ENCODE measurements around the gene E2F7. TPM values are rescaled to one million over a fixed set of nuclear protein-coding genes. Genes with fewer than 3 reads are reported as not detected.

The E2F7 gene
- total and polyA plus RNA-seq, 2 experiments from 2014 or later, result 31.8 to 40.3 TPM

DNA sequence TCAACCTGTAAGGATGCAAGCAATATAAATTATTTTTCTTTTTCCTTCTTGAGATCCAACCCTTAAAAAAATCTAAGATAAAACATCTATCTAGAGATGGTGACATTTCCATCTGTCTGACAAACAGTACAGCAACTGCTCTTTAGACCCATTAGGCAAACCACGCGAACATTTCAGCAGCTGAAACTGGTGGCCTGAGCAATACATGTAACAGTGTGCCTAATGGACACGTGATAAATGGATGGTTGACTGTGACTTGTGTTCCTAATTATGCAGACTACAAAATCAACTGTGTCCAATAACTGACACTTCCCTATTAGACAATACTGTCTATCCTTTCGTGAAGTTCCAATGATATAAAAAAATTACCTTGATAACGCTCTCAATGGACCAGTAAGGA lies 18.9 kb downstream of the E2F7 start:
- Mint-ChIP-seq H3K4me1 (no peaks in the 10 kb centered on the region), H3K36me3 (ENCODE audit: low read depth) (peaks cover 65% of the 10 kb centered on the region), H3K27me3 (ENCODE audit: insufficient read depth, low read depth, poor library complexity) (no peaks in the 10 kb centered on the region), H3K4me3 (no peak overlapping the region), H3K9me3 (no peaks in the 10 kb centered on the region; the same call in 2 of the 3 replicates), H3K27ac (no peak overlapping the region)
- Histone ChIP-seq H3K79me2 (replicated peaks; ENCODE audit: insufficient read depth) (no peaks in the 10 kb centered on the region), H3K4me2 (no peak overlapping the region), H2AFZ (no peak overlapping the region), H3K36me3 (ENCODE audit: insufficient read depth) (peaks cover 67% of the 10 kb centered on the region), H3K4me1 (ENCODE audit: insufficient read depth) (no peaks in the 10 kb centered on the region), H3F3A (replicated peaks; ENCODE audit: low read depth) (no peaks in the 10 kb centered on the region), H3K27me3 (ENCODE audit: insufficient read depth) (no peaks in the 10 kb centered on the region), H4K20me1 (replicated peaks; ENCODE audit: insufficient read depth) (0 out of 2 replicates have a peak, but pooled peaks cover 5% of the 10 kb centered on the region), H3K9me2 (ENCODE audit: insufficient read depth) (no peaks in the 10 kb centered on the region), H3K4me3 (no peak overlapping the region), H3K27ac (ENCODE audit: low read depth) (no peak overlapping the region)
- no peak for DNase-seq (ENCODE audit: low spot score)
- no peak for TF ChIP-seq EZH2 (IDR thresholded peaks at IDR 0.05; ENCODE audit: low read depth, unreplicated experiment)
- TF ChIP-seq EZH2phosphoT487 (IDR thresholded peaks at IDR 0.05; ENCODE audit: unreplicated experiment), result no peak
- TF ChIP-seq ZNF114 (CRISPR knock-in tag; IDR thresholded peaks at IDR 0.05), result no peak
- no peak for TF ChIP-seq STAT1 (IDR thresholded peaks at IDR 0.05; ENCODE audit: unreplicated experiment)
- TF ChIP-seq, protein P1, sequence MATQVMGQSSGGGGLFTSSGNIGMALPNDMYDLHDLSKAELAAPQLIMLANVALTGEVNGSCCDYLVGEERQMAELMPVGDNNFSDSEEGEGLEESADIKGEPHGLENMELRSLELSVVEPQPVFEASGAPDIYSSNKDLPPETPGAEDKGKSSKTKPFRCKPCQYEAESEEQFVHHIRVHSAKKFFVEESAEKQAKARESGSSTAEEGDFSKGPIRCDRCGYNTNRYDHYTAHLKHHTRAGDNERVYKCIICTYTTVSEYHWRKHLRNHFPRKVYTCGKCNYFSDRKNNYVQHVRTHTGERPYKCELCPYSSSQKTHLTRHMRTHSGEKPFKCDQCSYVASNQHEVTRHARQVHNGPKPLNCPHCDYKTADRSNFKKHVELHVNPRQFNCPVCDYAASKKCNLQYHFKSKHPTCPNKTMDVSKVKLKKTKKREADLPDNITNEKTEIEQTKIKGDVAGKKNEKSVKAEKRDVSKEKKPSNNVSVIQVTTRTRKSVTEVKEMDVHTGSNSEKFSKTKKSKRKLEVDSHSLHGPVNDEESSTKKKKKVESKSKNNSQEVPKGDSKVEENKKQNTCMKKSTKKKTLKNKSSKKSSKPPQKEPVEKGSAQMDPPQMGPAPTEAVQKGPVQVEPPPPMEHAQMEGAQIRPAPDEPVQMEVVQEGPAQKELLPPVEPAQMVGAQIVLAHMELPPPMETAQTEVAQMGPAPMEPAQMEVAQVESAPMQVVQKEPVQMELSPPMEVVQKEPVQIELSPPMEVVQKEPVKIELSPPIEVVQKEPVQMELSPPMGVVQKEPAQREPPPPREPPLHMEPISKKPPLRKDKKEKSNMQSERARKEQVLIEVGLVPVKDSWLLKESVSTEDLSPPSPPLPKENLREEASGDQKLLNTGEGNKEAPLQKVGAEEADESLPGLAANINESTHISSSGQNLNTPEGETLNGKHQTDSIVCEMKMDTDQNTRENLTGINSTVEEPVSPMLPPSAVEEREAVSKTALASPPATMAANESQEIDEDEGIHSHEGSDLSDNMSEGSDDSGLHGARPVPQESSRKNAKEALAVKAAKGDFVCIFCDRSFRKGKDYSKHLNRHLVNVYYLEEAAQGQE (IDR thresholded peaks at IDR 0.05; ENCODE audit: unreplicated experiment), result no peak
- TF ChIP-seq, protein P2, sequence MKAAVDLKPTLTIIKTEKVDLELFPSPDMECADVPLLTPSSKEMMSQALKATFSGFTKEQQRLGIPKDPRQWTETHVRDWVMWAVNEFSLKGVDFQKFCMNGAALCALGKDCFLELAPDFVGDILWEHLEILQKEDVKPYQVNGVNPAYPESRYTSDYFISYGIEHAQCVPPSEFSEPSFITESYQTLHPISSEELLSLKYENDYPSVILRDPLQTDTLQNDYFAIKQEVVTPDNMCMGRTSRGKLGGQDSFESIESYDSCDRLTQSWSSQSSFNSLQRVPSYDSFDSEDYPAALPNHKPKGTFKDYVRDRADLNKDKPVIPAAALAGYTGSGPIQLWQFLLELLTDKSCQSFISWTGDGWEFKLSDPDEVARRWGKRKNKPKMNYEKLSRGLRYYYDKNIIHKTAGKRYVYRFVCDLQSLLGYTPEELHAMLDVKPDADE (IDR thresholded peaks at IDR 0.05), result no peak
- TF ChIP-seq ZNF331 (CRISPR knock-in tag; IDR thresholded peaks at IDR 0.05; ENCODE audit: low read depth), result no peak
- no peak for TF ChIP-seq NANOG (IDR thresholded peaks at IDR 0.05; ENCODE audit: borderline replicate concordance)
- TF ChIP-seq CREB1 (CRISPR knock-in tag; IDR thresholded peaks at IDR 0.05; ENCODE audit: low read depth), result no peak
- TF ChIP-seq, protein P3, sequence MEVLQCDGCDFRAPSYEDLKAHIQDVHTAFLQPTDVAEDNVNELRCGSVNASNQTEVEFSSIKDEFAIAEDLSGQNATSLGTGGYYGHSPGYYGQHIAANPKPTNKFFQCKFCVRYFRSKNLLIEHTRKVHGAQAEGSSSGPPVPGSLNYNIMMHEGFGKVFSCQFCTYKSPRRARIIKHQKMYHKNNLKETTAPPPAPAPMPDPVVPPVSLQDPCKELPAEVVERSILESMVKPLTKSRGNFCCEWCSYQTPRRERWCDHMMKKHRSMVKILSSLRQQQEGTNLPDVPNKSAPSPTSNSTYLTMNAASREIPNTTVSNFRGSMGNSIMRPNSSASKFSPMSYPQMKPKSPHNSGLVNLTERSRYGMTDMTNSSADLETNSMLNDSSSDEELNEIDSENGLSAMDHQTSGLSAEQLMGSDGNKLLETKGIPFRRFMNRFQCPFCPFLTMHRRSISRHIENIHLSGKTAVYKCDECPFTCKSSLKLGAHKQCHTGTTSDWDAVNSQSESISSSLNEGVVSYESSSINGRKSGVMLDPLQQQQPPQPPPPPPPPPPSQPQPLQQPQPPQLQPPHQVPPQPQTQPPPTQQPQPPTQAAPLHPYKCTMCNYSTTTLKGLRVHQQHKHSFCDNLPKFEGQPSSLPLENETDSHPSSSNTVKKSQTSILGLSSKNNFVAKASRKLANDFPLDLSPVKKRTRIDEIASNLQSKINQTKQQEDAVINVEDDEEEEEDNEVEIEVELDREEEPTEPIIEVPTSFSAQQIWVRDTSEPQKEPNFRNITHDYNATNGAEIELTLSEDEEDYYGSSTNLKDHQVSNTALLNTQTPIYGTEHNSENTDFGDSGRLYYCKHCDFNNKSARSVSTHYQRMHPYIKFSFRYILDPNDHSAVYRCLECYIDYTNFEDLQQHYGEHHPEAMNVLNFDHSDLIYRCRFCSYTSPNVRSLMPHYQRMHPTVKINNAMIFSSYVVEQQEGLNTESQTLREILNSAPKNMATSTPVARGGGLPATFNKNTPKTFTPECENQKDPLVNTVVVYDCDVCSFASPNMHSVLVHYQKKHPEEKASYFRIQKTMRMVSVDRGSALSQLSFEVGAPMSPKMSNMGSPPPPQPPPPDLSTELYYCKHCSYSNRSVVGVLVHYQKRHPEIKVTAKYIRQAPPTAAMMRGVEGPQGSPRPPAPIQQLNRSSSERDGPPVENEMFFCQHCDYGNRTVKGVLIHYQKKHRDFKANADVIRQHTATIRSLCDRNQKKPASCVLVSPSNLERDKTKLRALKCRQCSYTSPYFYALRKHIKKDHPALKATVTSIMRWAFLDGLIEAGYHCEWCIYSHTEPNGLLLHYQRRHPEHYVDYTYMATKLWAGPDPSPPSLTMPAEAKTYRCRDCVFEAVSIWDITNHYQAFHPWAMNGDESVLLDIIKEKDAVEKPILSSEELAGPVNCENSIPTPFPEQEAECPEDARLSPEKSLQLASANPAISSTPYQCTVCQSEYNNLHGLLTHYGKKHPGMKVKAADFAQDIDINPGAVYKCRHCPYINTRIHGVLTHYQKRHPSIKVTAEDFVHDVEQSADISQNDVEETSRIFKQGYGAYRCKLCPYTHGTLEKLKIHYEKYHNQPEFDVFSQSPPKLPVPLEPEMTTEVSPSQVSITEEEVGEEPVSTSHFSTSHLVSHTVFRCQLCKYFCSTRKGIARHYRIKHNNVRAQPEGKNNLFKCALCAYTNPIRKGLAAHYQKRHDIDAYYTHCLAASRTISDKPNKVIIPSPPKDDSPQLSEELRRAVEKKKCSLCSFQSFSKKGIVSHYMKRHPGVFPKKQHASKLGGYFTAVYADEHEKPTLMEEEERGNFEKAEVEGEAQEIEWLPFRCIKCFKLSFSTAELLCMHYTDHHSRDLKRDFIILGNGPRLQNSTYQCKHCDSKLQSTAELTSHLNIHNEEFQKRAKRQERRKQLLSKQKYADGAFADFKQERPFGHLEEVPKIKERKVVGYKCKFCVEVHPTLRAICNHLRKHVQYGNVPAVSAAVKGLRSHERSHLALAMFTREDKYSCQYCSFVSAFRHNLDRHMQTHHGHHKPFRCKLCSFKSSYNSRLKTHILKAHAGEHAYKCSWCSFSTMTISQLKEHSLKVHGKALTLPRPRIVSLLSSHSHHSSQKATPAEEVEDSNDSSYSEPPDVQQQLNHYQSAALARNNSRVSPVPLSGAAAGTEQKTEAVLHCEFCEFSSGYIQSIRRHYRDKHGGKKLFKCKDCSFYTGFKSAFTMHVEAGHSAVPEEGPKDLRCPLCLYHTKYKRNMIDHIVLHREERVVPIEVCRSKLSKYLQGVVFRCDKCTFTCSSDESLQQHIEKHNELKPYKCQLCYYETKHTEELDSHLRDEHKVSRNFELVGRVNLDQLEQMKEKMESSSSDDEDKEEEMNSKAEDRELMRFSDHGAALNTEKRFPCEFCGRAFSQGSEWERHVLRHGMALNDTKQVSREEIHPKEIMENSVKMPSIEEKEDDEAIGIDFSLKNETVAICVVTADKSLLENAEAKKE (CRISPR knock-in tag; IDR thresholded peaks at IDR 0.05), result no peak
- TF ChIP-seq JUNB (IDR thresholded peaks at IDR 0.05; ENCODE audit: unreplicated experiment), result no peak
- TF ChIP-seq POLR2AphosphoS5 (IDR thresholded peaks at IDR 0.05; ENCODE audit: low read depth), result no peak
- TF ChIP-seq, protein P4, sequence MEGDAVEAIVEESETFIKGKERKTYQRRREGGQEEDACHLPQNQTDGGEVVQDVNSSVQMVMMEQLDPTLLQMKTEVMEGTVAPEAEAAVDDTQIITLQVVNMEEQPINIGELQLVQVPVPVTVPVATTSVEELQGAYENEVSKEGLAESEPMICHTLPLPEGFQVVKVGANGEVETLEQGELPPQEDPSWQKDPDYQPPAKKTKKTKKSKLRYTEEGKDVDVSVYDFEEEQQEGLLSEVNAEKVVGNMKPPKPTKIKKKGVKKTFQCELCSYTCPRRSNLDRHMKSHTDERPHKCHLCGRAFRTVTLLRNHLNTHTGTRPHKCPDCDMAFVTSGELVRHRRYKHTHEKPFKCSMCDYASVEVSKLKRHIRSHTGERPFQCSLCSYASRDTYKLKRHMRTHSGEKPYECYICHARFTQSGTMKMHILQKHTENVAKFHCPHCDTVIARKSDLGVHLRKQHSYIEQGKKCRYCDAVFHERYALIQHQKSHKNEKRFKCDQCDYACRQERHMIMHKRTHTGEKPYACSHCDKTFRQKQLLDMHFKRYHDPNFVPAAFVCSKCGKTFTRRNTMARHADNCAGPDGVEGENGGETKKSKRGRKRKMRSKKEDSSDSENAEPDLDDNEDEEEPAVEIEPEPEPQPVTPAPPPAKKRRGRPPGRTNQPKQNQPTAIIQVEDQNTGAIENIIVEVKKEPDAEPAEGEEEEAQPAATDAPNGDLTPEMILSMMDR (conservative IDR thresholded peaks at IDR 0.05; ENCODE audit: low read depth in 2 of 2), result no peak
- no peak for ATAC-seq

Data from GM23338 (cell line).